ENCODE data around the gene EP300. TPM values are rescaled to one million over a fixed set of nuclear protein-coding genes. Genes with fewer than 3 reads are reported as not detected.
"Not testable (repeated sequence)": the region's sequence is repeated elsewhere in the genome, so short reads cannot be mapped to it uniquely, and the experiment has no call there.

Gene EP300
- 17.2 and 24.5 TPM in 2 replicates for total RNA-seq (2014; rRNA removed; shearing (Covaris generic))

DNA sequence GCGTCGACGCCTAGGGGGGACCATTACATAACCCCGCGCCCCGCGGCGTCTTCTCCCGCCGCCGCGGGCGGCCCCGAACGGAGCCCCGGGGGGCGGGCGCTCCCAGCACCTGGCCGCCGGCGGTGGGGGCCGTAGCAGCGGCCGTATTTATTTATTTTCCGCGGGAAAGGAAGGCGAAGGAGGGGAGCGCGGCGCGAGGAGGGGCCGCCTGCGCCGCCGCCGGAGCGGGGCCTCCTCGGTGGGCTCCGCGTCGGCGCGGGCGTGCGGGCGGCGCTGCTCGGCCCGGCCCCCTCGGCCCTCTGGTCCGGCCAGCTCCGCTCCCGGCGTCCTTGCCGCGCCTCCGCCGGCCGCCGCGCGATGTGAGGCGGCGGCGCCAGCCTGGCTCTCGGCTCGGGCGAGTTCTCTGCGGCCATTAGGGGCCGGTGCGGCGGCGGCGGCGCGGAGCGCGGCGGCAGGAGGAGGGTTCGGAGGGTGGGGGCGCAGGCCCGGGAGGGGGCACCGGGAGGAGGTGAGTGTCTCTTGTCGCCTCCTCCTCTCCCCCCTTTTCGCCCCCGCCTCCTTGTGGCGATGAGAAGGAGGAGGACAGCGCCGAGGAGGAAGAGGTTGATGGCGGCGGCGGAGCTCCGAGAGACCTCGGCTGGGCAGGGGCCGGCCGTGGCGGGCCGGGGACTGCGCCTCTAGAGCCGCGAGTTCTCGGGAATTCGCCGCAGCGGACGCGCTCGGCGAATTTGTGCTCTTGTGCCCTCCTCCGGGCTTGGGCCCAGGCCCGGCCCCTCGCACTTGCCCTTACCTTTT, at the start of gene EP300:
Gene EP300 (plus strand): TSS at position 570 of the 795 bp plus-strand sequence. CDS start 413 bp downstream, outside the sequence.
- peak; percentile 76 to 87 for DNase-seq (ENCODE audit: low read depth in 1 of 2, low spot score in 2 of 2)
- Histone ChIP-seq H3K4me1 (replicated peaks) (peaks cover 26% of the 10 kb centered on the region), H3K27ac (peak within 1 kb of the TSS; percentile 97), H3K4me3 (peak within 1 kb of the TSS; percentile 85), H3K27me3 (replicated peaks) (no peaks in the 10 kb centered on the region), H3K9me3 (replicated peaks) (no peaks in the 10 kb centered on the region), H3K36me3 (peaks cover 30% of the 10 kb centered on the region)

DNA sequence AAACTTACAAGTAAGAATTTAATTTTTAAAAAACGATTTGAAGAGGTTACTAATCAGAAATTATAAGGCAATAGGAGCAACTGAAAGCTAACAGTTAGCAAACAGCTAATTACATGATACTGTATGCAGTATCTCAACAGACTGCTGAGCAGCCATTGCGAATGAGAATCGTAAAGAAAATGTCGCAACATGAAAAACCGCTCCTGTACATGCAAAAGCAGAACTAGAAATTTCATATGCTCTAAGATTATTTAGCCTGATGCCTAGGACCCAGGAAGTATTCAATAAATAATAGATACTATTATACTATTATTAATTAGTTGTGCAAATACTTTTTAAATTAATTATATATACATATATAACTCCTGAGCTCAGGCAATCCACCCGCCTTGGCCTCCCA, 48.7 kb upstream of the EP300 start:
- Histone ChIP-seq H3K27ac (no peak overlapping the region), H3K27me3 (replicated peaks) (no peaks in the 10 kb centered on the region), H3K4me1 (replicated peaks) (peaks cover 6% of the 10 kb centered on the region), H3K4me3 (no peak overlapping the region), H3K9me3 (replicated peaks) (no peaks in the 10 kb centered on the region), H3K36me3 (no peaks in the 10 kb centered on the region)
- no peak for DNase-seq (ENCODE audit: low read depth in 1 of 2, low spot score in 2 of 2)

DNA sequence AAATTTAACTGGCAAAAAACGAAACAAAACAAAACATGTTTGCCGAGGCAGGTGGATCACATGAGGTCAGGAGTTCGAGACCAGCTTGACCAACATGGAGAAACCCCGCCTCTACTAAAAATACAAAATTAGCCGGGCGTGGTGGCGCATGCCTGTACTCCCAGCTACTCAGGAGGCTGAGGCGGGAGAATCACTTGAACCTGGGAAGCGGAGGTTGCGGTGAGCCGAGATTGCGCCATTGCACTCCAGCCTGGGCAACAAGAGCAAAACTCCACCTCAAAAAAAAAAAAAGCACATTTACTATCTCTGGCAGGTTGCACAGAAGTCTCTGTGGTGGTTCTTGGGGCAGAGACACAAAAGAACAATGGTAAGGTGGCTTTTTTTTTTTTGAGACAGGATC, 46.8 kb upstream of the EP300 start:
- not testable (repeated sequence) for H3K4me1 ChIP-seq (replicated peaks); H3K27me3 ChIP-seq (replicated peaks); H3K27ac ChIP-seq; DNase-seq (ENCODE audit: low read depth in 1 of 2, low spot score in 2 of 2); H3K36me3 ChIP-seq; H3K4me3 ChIP-seq; H3K9me3 ChIP-seq (replicated peaks)

DNA sequence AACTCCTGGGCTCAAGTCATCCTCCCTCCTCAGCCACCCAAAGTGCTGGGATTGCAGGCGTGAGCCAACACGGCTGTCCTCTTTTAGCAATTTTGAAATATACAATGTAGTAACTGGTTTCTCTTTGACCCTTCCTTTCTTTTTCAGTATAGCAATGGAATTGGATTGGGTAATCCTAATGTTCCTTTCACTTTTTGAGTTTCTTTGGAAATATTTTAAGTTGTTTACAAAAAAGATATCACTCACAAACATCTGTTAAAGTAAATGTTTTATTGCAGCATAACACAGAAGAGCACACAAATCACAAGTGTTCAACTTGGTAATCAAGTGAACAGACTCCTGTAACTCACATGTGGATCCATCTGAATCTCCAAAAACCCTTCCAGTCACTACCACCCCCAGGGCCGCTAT, 44.6 kb upstream of the EP300 start:
- no peaks in the 10 kb centered on the region for H3K9me3 ChIP-seq (replicated peaks)
- no peak overlapping the region for H3K27ac ChIP-seq
- no peak for DNase-seq (ENCODE audit: low read depth in 1 of 2, low spot score in 2 of 2)
- no peaks in the 10 kb centered on the region for H3K36me3 ChIP-seq
- peaks cover 16% of the 10 kb centered on the region for H3K4me1 ChIP-seq (replicated peaks)
- H3K4me3 ChIP-seq = no peak overlapping the region
- no peaks in the 10 kb centered on the region for H3K27me3 ChIP-seq (replicated peaks)

DNA sequence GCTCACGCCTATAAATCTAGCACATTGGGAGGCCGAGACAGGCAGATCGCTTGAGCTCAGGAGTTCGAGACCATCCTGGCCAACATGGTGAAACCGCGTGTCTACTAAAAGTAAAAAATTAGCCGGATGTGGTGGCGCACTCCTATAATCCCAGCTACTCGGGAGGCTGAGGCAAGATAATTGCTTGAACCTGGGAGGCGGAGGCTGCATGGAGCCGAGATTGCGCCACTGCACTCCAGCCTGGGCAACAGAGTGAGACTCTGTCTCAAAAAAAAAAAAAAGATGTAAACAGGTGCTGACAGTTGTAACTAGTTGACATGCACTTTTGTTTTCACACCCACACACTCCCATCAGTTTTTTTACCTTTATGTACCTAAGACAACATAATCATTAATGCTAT, 44.0 kb upstream of the EP300 start:
- H3K27ac ChIP-seq; H3K4me3 ChIP-seq; H3K9me3 ChIP-seq (replicated peaks); DNase-seq (ENCODE audit: low read depth in 1 of 2, low spot score in 2 of 2); H3K27me3 ChIP-seq (replicated peaks); H3K36me3 ChIP-seq: not testable (repeated sequence)
- peaks cover 22% of the 10 kb centered on the region for H3K4me1 ChIP-seq (replicated peaks)

DNA sequence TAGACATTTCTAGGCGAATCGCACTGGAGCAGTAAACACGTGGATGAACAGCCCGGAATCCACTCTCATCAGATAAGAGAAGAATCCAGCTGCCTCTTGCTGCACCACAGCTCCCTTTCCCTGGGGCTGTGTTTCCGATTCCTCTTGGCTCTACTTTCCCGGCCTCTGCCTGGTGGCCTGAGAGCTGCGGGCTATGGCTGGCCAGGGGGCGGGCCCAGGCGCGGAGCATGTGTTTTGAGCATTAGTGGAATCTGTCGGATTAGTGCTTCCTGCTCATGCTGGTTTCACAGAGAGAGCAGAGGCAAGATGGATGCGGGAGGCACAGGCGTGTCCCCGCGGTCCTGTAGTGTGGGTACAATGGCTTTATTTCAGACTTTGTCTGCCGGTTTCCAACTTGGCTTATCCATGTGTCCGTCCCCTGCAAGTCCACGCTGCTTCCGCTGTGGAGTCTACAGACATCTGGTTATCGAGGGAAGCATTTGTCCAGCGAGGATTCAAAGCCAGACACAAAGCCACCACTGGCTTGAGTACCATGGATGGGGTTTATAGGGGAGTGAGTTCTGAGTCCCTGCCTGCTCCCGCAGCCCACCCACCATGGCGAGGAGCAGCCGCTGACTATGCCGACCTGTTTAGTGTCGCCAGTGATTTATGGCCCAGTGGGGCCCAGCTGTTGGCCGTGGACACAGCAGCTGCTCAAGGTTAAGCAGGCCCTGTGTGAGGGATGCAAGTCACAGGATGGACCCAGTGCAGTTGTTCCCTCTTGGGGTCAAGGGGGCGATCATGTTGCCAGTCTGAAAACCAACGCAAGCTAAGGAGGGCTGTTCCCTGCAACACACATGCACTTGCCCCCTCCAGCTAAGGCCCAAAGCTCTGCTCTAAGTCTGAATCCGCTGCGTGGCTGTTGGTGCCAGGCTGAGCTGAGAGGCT, 43.3 kb upstream of the EP300 start:
- DNase-seq (ENCODE audit: low read depth in 1 of 2, low spot score in 2 of 2) = peak; percentile 33 to 58
- no peaks in the 10 kb centered on the region for H3K27me3 ChIP-seq (replicated peaks)
- no peaks in the 10 kb centered on the region for H3K36me3 ChIP-seq
- peaks cover 23% of the 10 kb centered on the region for H3K4me1 ChIP-seq (replicated peaks)
- no peaks in the 10 kb centered on the region for H3K9me3 ChIP-seq (replicated peaks)
- no peak overlapping the region for H3K4me3 ChIP-seq
- no peak overlapping the region for H3K27ac ChIP-seq

DNA sequence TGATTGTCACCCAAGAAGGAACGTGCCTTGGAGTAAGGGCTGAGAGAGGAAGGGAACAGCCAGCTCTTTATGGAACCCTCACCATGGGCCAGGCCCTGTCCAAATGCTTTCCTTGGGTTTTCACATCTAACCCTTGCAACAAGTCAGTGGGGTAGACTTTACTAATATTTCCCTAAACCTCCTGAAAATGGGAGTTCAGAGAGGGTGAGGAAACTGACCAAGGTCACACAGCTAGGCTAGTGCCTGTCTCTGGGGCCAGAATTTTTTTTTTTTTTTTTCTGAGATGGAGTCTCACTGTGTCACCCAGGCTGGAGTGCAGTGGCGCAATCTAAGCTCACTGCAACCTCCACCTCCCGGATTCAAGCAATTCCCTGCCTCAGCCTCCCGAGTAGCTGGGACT, 42.6 kb upstream of the EP300 start:
- H3K4me3 ChIP-seq; H3K27ac ChIP-seq; DNase-seq (ENCODE audit: low read depth in 1 of 2, low spot score in 2 of 2); H3K9me3 ChIP-seq (replicated peaks); H3K27me3 ChIP-seq (replicated peaks); H3K36me3 ChIP-seq: not testable (repeated sequence)
- H3K4me1 ChIP-seq (replicated peaks) = peaks cover 23% of the 10 kb centered on the region

DNA sequence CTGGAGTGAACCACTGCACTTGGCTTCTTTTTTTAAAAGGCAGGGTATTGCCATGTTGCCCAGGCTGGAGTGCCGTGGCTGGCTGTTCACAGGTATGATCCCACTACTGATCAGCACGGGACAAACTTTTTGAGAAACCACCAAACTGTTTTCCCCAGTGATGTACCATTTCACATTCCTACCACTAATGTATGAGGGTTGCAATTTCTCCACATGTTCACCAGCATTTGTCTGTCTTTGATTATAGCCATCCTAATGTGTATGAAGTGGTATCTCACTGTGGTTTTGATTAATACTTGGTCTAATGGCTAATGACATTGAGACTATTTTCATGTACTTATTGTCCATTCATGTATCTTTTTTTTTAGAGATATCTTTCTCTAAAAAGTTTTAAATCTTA, 41.5 kb upstream of the EP300 start:
- Histone ChIP-seq H3K4me3 (no peak overlapping the region), H3K27me3 (replicated peaks) (no peaks in the 10 kb centered on the region), H3K36me3 (no peaks in the 10 kb centered on the region), H3K27ac (no peak overlapping the region), H3K4me1 (replicated peaks) (peaks cover 23% of the 10 kb centered on the region), H3K9me3 (replicated peaks) (no peaks in the 10 kb centered on the region)
- DNase-seq (ENCODE audit: low read depth in 1 of 2, low spot score in 2 of 2) = no peak

DNA sequence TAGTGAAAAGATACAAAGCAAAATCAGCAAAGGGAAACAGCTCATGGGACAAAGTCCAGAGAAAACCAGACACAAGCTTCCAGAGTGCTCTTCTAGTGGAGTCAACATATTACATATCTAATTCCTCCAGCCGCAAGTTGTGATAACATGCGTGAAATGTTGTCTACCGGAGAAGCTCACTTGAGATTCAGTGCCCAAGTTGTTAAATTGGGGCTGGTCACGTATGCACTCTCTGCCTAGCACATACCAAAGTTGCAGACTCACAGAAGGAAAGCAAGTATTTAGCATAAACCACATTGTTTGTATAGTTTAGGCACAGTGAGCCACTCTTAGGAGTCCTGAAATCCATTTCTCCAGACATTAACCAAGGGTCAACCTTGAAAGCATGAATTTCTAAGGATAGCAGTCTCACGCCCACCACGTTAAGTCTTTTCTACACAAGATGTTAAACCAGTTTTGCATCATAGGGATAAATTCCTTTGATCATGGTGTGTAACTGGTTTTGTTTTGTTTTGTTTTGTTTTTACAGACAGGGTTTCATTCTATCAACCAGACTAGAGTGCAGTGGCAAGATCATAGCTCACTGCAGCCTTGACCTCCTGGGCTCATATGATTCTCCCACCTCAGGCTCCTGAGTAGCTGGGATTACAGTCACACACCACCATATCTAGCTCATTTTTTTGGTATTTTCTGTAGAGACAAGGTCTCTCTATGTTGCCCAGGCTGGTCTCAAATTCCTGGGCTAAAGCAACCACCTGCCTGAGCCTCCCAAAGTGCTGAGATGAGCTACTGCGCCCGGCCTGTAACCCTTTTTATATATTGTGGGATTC, 39.5 kb upstream of the EP300 start:
- Histone ChIP-seq H3K27ac (peak overlapping the region; percentile 1; the same call in 1 of the 2 replicates), H3K4me3 (no peak overlapping the region)

DNA sequence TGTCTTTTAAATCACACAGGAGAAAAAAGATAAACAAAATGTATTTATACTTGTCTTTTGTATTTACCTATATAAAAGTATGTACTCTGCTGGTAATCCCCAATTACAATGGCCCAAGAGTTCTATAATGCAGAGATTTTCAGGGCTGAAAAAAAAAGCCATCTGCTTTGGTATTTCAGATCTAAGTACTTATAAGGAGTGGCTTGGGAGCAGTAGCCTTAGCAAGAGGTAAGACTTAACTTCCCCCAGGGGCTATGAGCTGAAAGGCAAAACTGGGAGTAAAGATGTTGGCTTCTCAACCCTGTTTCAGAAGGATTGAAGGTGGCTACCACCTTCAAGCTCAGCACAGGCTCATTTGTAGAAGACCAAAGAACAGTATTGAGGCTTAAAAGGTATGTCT, 35.3 kb upstream of the EP300 start:
- no peak overlapping the region for H3K4me3 ChIP-seq
- peaks cover 14% of the 10 kb centered on the region for H3K4me1 ChIP-seq (replicated peaks)

More for the DNA sequence above, 39.5 kb upstream of the EP300 start:
- Histone ChIP-seq H3K27me3 (replicated peaks) (no peaks in the 10 kb centered on the region), H3K4me1 (replicated peaks) (peaks cover 23% of the 10 kb centered on the region), H3K36me3 (no peaks in the 10 kb centered on the region), H3K9me3 (replicated peaks) (no peaks in the 10 kb centered on the region)
- peak in 1 of 2 experiments; percentile 59 for DNase-seq (ENCODE audit: low read depth in 1 of 2, low spot score in 2 of 2)

DNA sequence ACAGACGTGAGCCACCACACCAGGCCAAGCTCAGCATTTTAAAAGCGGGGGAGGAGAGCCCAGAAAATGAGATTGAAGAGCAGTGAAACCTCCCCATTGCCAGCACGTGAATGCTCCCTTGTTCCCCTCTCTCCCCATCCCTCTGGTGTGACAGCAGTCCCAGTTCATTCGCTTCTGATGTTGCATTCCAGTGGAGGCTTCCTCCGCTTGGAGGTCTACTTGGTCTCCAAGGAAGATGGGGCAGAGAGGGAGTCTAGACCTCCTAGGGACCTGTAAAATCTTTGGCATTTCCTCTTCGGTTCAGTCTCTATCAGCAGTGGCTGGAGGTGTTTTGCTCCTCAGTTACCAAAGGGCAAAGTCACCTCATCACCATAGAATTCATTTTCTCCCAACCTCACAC, 30.2 kb upstream of the EP300 start:
- Histone ChIP-seq H3K27me3 (replicated peaks) (no peaks in the 10 kb centered on the region), H3K4me3 (no peak overlapping the region), H3K4me1 (replicated peaks) (no peaks in the 10 kb centered on the region), H3K27ac (no peak overlapping the region), H3K9me3 (replicated peaks) (no peaks in the 10 kb centered on the region), H3K36me3 (no peaks in the 10 kb centered on the region)
- no peak for DNase-seq (ENCODE audit: low read depth in 1 of 2, low spot score in 2 of 2)

More for the DNA sequence above, 35.3 kb upstream of the EP300 start:
- Histone ChIP-seq H3K9me3 (replicated peaks) (no peaks in the 10 kb centered on the region), H3K27ac (no peak overlapping the region), H3K27me3 (replicated peaks) (no peaks in the 10 kb centered on the region), H3K36me3 (no peaks in the 10 kb centered on the region)
- no peak for DNase-seq (ENCODE audit: low read depth in 1 of 2, low spot score in 2 of 2)

DNA sequence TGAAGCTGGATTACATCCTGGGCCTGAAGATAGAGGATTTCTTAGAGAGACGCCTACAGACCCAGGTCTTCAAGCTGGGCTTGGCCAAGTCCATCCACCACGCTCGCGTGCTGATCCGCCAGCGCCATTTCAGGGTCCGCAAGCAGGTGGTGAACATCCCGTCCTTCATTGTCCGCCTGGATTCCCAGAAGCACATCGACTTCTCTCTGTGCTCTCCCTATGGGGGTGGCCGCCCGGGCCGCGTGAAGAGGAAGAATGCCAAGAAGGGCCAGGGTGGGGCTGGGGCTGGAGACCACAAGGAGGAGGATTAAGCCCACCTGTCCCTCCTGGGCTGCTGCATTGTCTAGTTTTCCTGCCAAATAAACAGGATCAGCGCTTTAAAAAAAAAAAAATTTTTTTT, 28.1 kb upstream of the EP300 start:
- H3K36me3 ChIP-seq; H3K4me1 ChIP-seq (replicated peaks); H3K9me3 ChIP-seq (replicated peaks); H3K27ac ChIP-seq; H3K27me3 ChIP-seq (replicated peaks); H3K4me3 ChIP-seq; DNase-seq (ENCODE audit: low read depth in 1 of 2, low spot score in 2 of 2): not testable (repeated sequence)

DNA sequence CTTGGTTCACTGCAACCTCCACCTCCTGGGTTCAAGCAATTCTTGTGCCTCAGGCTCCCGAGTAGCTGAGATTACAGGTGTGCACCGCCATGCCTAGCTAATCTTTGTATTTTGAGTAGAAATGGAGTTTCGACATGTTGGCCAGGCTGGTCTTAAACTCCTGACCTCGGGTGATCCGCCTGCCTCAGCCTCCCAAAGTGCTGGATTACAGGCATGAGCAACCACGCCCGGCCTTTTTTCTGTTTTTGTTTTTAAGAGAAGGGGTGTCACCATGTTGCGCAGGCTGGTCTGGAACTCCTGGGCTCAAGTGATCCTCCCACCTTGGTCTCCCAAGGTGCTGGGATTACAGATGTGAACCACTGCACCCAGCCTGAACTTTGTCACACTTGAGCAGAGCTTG, 26.1 kb upstream of the EP300 start:
- not testable (repeated sequence) for H3K9me3 ChIP-seq (replicated peaks); DNase-seq (ENCODE audit: low read depth in 1 of 2, low spot score in 2 of 2); H3K27me3 ChIP-seq (replicated peaks); H3K27ac ChIP-seq; H3K36me3 ChIP-seq; H3K4me3 ChIP-seq; H3K4me1 ChIP-seq (replicated peaks)
